Right renal pelvis (tissue), 4 donors: ENCODE data around the gene PTX4. TPM values are rescaled to one million over a fixed set of nuclear protein-coding genes. Genes with fewer than 3 reads are reported as not detected.

Experiments
- DNase-seq, 4 donors: peaks; one replicate each; pipeline ENCODE4 v3.0.0-alpha.2; 2013; ENCODE audit warnings: low read depth in 4 of 4, low spot score in 3 of 4, missing footprints in 1 of 4
- polyA plus RNA-seq, 4 donors: library from polyadenylated mRNA; unstranded; fragments of 120-200 nt; gene quantifications; one replicate each; pipeline ENCODE4 v1.2.1, GENCODE V29; 2013; ENCODE audit not compliant: insufficient read length in 4 of 4

Gene PTX4
- polyA plus RNA-seq, 4 donors, result 0.04 TPM; not detected in 3

DNA sequence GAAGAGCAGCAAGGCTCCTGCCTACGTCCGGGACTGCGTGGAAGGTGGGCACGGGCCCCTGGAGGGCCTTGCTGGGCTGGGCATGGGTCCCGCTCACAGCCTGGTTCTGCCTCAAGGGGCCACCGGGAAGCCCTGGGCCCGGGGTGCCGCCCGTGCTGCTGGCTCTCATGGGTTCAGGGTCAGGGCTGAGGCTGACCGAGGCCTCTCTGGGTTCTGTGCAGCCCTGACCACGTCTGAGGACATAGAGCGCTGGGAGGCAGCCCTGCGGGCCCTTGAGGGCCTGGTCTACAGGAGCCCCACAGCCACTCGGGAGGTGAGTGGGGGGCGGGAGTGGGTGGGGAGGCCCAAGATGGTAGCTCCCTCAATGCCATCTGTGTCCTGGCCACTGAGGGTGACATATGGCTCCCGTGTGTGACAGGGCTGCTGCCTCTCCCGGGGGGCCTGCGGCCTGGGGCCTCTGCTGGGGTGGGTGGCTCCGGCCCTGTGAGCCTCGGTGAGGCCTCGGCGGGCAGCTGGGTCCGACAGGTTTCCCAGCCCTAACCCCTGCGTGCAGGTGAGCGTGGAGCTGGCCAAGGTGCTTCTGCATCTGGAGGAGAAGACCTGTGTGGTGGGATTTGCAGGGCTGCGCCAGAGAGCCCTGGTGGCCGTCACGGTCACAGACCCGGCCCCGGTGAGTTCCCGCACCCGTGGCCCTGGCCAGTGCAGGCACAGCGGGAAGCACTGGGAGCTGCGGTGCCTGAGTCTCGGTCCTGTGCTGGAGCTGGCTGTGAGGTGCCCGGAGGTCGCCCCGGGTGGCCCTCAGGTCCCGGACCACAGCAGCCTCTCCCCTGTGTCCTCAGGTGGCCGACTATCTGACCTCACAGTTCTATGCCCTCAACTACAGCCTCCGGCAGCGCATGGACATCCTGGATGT lies 13.6 kb upstream of the PTX4 start:
- no peak for DNase-seq

DNA sequence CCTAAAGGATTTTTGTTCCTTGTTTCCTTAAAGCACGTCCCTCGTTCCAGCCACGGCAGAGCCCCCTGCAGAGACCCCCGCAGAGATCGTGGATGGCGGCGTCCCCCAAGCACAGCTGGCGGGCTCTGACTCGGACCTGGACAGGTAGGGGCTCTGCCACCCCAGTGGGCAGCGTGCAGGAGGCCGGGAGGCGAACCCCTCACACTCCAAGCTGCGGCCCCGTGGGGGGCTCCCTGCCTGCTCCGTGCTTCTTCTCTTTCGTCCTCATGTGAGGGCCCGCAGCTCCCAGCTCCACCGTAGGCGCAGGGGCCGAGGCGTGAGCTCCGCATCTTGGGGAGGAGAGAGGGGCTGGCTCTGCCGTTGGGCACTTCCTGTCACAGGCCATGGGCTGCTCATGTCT lies 12.9 kb upstream of the PTX4 start:
- no peak for DNase-seq

DNA sequence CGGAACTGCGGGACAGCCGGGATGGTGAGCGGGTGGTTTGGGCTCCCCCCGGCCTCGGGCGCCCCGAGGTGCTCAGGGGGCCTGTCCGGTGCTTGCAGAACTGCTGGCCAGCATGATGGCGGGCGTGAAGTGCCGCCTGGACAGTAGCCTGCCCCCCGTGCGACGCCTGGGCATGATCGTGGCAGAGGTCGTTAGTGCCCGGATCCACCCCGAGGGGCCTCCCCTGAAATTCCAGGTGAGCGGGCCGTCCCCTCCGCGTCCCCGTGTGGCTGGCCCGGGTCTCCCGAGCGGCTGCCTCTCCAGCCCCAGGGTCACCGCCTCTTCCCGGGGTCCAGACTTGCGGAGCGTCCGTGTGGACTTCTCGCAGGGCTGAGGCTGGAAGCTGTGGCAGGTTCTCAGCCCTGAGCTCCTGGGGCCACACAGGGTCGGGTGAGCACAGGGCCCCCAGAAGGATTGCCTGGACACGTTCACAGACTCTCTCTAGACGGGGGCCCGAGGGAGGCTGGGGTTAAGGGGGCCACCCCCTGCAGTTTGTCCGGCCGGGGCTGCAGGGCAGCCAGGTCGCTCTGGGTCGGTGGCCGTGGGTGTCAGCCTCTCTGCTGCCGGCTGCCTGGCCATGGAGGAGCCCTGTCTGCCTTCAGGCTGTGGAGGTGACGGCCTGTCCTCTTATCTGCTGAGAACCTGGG lies 11.9 kb upstream of the PTX4 start:
- no peak for DNase-seq

DNA sequence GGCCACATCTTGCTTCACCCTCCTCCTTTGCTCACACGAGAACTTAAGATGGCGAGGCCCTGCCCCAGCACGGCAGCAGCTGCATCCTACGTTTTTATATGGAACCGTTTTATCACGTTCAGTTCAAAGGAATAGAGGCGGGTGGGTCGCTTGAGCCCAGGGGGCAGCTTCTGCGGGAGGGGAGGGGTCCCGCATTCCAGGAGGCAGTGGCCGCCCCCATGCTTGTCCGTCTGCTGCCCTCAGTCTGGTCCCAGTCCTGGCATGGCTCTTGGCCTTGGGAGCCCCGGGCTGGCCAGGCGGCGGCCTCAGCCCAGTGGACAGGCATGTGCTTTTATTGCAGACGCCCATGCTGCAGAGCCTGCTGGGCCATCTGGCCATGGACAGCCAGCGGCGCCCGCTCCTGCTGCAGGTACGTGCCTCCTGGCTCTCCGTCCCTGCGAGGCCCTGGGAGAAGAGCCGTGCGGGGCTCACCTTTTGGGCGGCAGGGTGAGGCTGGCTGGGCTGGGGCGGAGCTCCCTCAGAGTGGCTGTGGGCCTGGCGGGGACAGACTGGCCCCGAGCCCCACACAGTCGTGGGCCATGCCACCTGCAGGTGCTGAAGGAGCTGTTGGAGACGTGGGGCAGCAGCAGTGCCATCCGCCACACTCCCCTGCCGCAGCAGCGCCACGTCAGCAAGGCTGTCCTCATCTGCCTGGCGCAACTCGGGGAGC lies 11.2 kb upstream of the PTX4 start:
- DNase-seq, result no peak

DNA sequence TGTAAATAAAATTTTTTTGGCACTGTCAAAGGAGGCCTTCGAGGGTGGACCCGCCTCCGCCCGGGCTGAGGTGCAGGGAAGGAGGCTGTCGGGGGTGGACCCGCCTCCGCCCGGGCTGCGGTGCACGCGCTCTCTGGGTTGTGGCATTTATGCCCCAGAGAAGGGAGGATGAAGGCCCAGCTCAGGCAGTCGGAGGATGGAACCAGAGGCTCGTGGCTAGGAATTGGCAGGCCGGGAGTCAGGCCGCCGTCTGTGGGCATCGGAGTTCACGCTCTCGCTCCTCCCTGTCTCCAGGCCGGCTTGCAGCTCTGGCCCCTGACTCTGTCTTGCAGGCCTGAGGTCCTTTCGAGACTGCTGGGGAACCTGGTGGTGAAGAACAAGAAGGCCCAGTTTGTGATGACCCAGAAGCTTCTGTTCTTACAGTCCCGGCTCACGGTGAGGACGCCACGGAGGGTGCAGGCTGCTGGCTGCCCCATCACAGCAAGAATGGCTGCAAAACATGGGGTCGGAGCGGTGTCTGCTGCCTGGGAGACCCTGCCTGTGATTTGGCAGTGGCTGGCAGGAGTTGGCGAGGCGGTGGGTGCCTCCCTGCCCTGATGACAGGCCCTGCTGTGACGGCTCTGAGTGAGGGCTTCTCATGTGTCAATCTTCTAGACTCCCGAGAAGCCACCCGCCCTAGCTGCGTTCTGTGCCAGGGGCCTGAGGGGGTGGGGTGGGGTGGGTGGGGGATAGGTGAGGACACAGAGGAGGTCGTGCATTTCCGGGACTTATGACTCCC lies 10.3 kb upstream of the PTX4 start:
- DNase-seq, result no peak

DNA sequence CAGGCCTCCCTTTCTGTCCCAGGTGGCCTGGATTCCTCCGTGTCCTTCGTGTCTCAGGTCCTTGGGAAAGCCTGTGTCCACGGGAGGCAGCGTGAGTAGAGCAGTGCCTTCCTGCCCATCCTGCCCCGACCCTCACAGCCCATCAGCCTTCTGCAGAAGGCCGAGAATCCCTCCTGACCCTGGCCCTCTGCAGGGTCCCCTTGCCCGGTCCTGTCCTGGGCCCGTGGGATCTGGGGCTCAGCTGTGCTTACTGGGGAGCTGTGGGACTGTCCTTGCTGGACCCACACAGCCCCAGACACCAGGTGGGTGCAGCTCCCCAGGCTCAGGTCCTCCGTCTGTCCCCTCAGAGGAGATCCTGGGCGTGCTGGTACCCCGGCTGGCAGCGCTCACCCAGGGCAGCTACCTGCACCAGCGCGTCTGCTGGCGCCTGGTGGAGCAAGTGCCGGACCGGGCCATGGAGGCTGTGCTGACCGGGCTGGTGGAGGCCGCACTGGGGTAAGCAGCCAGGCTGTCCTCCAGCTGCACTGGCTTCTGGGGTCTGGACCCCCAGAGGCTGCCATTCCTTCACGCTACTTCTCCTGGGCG lies 8.4 kb upstream of the PTX4 start:
- no peak for DNase-seq

DNA sequence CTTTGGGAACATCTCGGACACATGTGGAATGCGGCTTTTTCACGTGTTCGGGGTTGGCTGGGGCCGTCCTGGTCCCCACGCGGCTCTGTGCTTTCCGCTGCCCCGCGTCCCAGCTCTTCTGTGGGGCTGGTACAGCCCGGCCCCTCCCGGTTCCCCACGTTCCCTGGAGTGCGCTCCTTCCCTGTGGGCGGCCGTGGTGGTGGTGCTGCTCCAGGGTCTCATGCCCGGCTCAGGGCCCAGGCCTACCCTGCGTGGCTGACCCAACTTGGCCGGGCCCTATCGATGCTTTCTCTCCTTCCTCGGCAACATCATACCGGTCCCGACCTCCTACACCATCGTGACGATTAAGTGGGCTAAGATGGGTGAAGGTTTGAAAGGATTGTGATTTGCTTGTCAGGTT lies 7.7 kb upstream of the PTX4 start:
- DNase-seq, result no peak

DNA sequence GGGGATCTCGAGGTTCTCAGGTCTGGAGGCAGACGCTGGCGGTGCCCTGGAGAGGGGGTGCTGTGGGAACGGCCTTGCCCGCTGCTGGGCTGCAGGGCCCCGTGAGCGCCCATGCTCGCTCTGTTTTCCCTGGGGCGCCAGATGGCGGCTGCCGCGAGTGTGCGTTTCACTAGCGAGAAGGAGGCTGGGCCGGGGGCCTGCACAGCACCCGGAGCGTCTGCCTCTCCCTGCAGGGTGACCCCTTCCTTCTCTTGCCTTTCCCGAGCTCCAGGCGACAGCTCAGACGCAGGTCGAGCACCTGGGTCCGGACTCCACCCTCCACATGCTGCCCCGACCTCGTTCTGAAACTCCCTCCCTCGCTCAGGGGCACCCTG lies 7.1 kb upstream of the PTX4 start:
- no peak for DNase-seq

DNA sequence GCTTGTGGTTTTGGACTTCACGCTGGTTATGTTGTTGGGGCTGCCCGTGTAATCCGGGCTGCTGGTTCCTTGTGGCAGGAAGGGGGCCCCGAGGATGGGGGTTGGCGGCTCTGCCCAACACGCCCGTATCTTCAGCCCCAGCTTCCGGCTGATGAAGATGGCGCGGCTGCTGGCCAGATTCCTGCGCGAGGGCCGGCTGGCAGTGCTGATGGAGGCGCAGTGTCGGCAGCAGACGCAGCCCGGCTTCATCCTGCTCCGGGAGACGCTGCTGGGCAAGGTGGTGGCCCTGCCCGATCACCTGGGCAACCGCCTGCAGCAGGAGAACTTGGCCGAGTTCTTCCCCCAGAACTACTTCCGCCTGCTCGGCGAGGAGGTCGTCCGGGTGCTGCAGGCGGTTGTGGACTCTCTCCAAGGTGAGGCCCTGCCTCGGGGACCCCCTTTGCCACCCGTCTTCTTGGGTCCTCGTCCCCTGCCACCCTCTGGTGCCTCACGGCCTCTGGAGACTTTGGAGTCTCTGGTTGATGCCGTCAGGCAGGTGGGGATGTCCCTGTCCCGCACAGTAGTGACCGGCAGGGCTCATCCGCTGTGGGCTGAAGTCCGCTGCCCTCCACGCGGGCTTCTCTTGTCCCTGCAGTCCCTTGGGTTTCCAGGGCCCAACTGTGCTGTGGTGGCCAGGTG lies 6.6 kb upstream of the PTX4 start:
- no peak for DNase-seq

DNA sequence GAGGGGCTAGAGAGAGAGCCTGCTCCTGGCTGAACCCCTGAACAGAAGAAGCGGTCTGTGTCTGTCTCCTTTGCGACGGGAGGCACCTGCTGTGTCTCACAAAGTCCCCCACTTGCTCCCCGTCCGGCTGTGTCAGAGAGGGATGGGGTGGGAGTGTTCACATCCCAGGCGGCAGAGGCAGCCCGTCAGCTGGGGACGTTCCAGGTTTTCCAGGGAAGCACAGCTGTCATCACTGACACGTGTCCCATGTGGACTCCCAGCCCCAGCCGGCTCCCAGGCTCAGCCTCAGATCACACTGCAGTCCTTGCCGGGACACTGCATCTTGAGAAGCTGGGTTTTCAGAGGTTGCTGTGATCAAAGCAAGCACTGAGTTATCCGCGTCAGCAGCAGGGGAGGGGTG lies 6.0 kb upstream of the PTX4 start:
- DNase-seq, result no peak

DNA sequence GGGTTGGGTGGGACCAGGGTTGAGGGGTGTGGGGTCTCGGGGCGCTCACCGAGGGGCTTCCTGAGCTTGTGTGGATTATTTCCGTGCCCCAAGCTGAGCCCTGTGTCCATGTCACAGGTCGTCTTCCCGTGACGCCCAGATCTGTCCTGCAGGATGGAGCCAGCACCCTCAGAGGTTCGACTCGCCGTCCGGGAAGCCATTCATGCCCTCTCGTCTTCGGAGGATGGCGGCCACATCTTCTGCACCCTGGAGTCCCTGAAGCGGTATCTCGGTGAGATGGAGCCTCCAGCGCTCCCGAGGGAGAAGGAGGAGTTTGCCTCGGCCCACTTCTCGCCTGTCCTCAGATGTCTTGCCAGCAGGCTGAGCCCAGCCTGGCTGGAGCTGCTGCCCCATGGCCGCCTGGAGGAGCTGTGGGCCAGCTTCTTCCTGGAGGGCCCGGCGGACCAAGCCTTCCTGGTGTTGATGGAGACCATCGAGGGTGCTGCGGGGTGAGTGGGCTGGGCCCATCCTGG lies 5.4 kb upstream of the PTX4 start:
- DNase-seq, result no peak

DNA sequence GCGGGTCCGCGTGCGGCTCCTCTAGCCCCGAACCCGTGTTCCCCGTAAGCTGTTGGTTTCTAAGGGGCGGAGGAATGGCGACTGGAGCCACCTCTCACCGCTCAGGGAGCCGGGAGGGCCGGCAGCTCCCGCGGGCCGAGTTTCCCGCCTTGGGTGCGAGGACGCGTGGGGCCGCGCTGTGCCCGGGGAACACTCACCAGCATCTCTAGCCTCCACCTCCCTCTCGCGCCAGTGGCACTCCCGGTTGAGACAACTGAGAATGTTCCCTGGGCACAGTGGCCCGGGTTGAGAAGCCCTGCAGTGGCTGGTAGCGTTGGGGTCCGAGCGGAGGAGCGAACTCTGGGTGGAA lies 5.0 kb upstream of the PTX4 start:
- DNase-seq, result no peak

DNA sequence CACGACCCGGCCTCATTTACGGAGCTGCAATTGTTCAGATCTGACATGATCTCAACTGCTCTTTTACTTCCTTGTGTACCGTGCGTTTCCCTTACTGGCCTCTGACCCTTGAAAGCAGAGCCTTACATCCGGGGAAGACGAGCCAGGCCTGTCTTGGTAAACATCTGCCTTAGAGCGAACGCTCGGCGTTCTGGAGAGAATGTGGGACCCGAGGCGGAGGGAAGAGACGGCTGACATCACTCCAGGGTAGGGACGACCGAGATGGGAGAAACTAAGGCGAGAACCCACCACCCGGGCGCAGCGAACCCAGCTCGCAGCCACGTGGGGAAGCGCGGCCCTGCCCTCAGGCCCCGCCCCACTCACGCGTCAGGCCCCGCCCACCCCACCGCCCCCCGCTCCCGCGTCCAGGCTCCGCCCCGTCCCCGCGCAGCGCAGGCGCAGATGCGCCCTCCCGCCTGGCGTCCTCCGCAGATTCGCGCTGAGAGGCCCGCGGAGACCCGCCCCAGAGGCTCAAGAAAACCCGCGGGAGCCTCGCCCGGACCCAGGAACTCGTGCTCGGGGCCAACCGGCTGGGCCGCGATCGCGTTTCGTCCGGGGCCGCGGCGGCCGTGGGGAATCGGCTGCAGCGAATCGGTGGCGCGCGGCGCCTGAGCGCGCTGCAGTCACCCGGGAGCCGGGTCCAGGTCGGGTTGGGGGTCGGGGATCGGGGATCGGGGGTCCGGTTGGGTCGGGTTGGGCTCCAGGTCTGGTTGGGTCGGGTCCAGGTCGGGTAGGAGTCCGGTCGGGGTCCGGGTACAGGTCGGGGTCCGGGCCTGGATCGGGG lies 4.4 kb upstream of the PTX4 start, which contains the start of gene TELO2:
Gene TELO2, plus strand, starts transcription at position 438 of the 823 bp plus-strand sequence. CDS start 922 bp downstream, outside the sequence.
- peak; percentile 58 to 78 (median 67) for DNase-seq

DNA sequence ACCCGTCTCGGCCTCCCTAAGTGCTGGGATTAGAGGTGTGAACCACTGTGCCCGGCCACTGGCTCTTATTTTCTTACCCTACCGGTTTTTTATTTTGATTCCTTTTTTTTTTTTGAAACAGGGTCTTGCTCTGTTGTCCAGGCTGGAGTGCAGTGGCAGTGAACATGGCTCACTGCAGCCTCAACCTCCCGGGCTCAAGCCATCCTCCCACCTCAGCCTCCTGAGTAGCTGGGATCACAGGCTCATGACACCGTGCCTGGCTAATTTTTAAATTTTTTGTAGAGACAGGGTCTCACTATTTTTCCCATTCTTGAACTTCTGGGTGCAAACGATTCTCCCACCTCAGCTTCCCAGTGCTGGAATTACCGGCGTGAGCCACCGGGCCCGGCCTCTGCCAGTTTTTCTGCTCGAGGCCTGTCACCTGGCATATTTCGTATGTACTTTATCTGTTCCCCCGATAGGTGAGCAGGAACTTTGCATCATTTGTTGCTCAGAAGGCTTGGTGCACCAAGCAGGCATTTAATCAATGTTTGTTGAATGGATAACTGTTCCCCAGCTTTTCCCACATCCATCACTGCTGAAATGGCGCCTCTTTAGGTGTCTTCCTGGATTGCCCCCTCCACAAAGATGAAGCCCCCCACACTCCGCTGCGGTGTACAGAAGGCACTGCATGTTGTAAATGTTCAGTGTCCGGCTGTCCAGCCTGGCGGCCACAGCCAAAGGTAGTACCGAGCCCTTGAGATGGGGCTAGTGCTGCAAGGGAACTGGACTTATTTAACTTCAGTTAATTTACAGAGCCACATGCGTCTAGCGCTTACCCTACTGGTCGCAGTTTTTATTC lies 3.6 kb upstream of the PTX4 start:
- DNase-seq, result no peak

DNA sequence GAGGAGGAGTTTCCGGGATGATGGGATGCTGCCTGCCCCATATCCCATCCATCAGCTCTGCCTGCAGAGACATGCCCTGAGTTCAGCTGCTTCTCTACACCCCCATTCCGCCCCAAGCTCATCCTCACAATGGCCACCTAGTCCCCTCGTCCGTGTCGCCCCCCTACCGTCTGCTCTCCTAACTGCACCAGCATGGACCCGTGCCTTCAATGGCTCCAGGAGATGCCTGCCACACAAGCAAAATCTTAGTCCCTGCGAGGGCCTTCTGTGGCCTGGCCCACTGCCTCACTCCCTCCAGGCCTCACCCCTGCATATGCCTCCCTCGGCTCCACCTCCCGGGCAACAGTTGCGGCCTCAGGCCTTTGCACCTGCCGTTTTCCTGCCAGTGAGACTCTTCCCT lies 2.6 kb upstream of the PTX4 start:
- DNase-seq, result no peak

DNA sequence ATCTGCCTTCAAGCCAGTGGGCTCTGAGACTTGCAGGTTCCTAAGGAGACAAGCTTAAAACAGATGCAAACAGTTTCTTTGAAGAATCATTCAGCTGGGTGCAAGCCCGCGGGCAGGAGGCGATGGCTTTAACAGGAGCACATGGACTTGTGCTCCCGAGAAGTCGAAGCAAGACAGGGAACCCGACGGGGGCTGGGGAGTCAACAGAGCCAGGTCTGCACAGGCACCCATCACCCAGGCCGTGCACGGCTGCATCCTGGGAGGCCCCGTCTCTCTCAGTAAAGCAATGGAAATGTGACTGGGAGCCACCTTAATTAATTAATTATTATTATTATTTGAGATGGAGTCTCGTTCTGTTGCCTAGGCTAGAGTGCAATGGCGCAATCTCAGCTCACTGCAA lies 333 bp upstream of the PTX4 start:
- no peak for DNase-seq

DNA sequence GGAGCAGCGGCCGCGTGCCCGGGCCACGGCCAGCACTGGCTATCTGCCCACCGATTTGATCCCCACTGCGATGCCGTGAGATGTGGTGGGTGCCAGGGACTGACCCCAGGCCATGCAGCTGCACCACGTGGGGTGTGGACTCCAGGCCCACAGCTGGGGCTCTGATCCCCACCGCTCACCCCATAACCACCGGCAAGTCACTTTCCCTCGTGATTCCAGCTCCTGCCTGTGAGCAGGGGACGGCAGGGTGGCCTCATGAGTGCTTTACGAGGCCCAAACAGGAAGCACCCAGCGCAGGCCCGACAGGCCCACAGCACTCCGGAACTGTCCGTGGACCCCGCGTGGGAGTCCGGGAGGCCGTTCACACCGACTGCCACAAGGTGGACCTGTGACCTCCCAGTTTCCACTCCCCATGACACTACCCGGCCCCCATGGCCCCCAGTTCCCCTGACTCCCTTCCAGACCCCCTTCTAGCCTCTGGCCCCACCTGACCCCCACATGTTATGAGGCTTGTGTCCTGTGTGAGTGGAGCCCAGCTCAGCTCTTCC lies 616 bp downstream of the PTX4 start:
- no peak for DNase-seq
